IMR-90 (cell line): ENCODE results near the gene GRID2IP. TPM values are rescaled to one million over a fixed set of nuclear protein-coding genes. Genes with fewer than 3 reads are reported as not detected.

ENCODE experiments used
- ATAC-seq: fragments of 200-7000 bp; cut with Tn5 transposase; 2 replicates; pipeline ENCODE4 v1.9.1; 2020; ENCODE audit warnings: low read depth, mild to moderate bottlenecking, moderate library complexity
- BruUV-seq: library from RNA; stranded (reverse); fragments of 400-500 nt; replicated peaks from 2 replicates; lab custom pipeline; 2021; lab: Mats Ljungman, UMichigan
- CTCF ChIA-PET: fragments of 300-600 bp; formaldehyde crosslinking; extraction: SDS; loops from one replicate; lab custom pipeline; 2021; ENCODE audit warnings: antibody characterized with exemption; lab: Yijun Ruan, JAX
- POLR2A ChIA-PET: fragments of 300-600 bp; sonication (Branson Sonifier 250); formaldehyde crosslinking; loops from one replicate; lab custom pipeline; 2022; ENCODE audit warnings: antibody characterized with exemption; ENCODE audit not compliant: unreplicated experiment; lab: Charles Lee
- DNase-seq: peaks from one replicate; pipeline ENCODE4 v3.0.0; 2013
- H2AFZ ChIP-seq: replicated peaks from 2 replicates; pipeline ENCODE3; 2013; ENCODE audit warnings: low read length, mild to moderate bottlenecking; ENCODE audit not compliant: poor library complexity
- H2AK5ac ChIP-seq: 2 replicates; pipeline ENCODE4 v1.6.1; 2013; ENCODE audit warnings: low read depth, low read length, inconsistent platforms
- H2AK9ac ChIP-seq: replicated peaks from 2 replicates; pipeline ENCODE3; 2013; ENCODE audit warnings: mild to moderate bottlenecking, low read depth, low read length, moderate library complexity; ENCODE audit not compliant: poor library complexity
- H2BK120ac ChIP-seq: 2 replicates; pipeline ENCODE4 v1.6.1; 2013; ENCODE audit warnings: low read depth, low read length, inconsistent platforms
- H2BK15ac ChIP-seq: 3 replicates; pipeline ENCODE4 v1.6.1; 2013; ENCODE audit warnings: low read depth, low read length, inconsistent platforms
- H2BK20ac ChIP-seq: 2 replicates; pipeline ENCODE4 v1.6.1; 2013; ENCODE audit warnings: low read depth, mild to moderate bottlenecking, inconsistent platforms, low read length, moderate library complexity
- H2BK5ac ChIP-seq: 2 replicates; pipeline ENCODE4 v1.6.1; 2013; ENCODE audit warnings: mild to moderate bottlenecking, low read depth, low read length, inconsistent platforms; ENCODE audit not compliant: poor library complexity, severe bottlenecking
- H3K14ac ChIP-seq: replicated peaks from 2 replicates; pipeline ENCODE4 v1.6.1; 2013; ENCODE audit warnings: low read depth, low read length, inconsistent platforms
- H3K18ac ChIP-seq: 2 replicates; pipeline ENCODE4 v1.6.1; 2013; ENCODE audit warnings: low read depth, low read length, control low read depth
- H3K23ac ChIP-seq: 2 replicates; pipeline ENCODE4 v1.6.1; 2013; ENCODE audit warnings: low read depth, low read length, inconsistent platforms
- H3K27ac ChIP-seq: 2 replicates; pipeline ENCODE4 v1.5.1; 2013; ENCODE audit warnings: mild to moderate bottlenecking, control low read depth, low read length; ENCODE audit not compliant: insufficient read depth
- H3K27me3 ChIP-seq: 2 replicates; pipeline ENCODE4 v1.6.1; 2013; ENCODE audit warnings: low read length; ENCODE audit not compliant: control insufficient read depth, insufficient read depth
- H3K36me3 ChIP-seq: 2 replicates; pipeline ENCODE4 v1.6.1; 2013; ENCODE audit warnings: low read length, mixed read lengths; ENCODE audit not compliant: control insufficient read depth, insufficient read depth
- H3K4ac ChIP-seq: 2 replicates; pipeline ENCODE4 v1.6.1; 2013; ENCODE audit warnings: low read depth, low read length, inconsistent platforms
- H3K4me1 ChIP-seq: 2 replicates; pipeline ENCODE4 v1.6.1; 2013; ENCODE audit warnings: low read length, mixed read lengths; ENCODE audit not compliant: control insufficient read depth, insufficient read depth
- H3K4me2 ChIP-seq: 2 replicates; pipeline ENCODE4 v1.6.1; 2013; ENCODE audit warnings: low read depth, mild to moderate bottlenecking, control low read depth, low read length, moderate library complexity
- H3K4me3 ChIP-seq: 2 replicates; pipeline ENCODE4 v1.5.1; 2013; ENCODE audit warnings: low read depth, mild to moderate bottlenecking, control low read depth, low read length, moderate library complexity; ENCODE audit not compliant: insufficient read depth
- H3K56ac ChIP-seq: 2 replicates; pipeline ENCODE4 v1.6.1; 2013; ENCODE audit warnings: low read length, inconsistent platforms; ENCODE audit not compliant: insufficient read depth; ENCODE audit errors: extremely low read depth
- H3K79me1 ChIP-seq, 2 experiments: 2 replicates each; pipeline ENCODE4 v1.6.1; 2013; ENCODE audit warnings: low read length in 2 of 2, inconsistent platforms in 1 of 2, low read depth in 1 of 2
- H3K9ac ChIP-seq: 2 replicates; pipeline ENCODE4 v1.6.1; 2013; ENCODE audit warnings: low read depth, low read length, control low read depth
- H3K9me1 ChIP-seq: 2 replicates; pipeline ENCODE4 v1.6.1; 2013; ENCODE audit warnings: low read length, inconsistent platforms; ENCODE audit not compliant: insufficient read depth
- H3K9me3 ChIP-seq: 2 replicates; pipeline ENCODE4 v1.6.1; 2013; ENCODE audit warnings: low read length; ENCODE audit not compliant: control insufficient read depth, insufficient read depth
- H4K20me1 ChIP-seq: 2 replicates; pipeline ENCODE4 v1.6.1; 2013; ENCODE audit warnings: low read length, inconsistent platforms; ENCODE audit not compliant: insufficient read depth
- H4K5ac ChIP-seq: 2 replicates; pipeline ENCODE4 v1.6.1; 2013; ENCODE audit warnings: mild to moderate bottlenecking, low read depth, low read length, control low read depth
- H4K8ac ChIP-seq, 2 experiments: 2 replicates each; pipeline ENCODE4 v1.6.1; 2013; ENCODE audit warnings: low read depth in 2 of 2, low read length in 2 of 2, control low read depth in 1 of 2, inconsistent platforms in 1 of 2
- H4K91ac ChIP-seq: 2 replicates; pipeline ENCODE4 v1.6.1; 2013; ENCODE audit warnings: low read depth, low read length, inconsistent platforms; ENCODE audit not compliant: insufficient read depth
- CHD1 ChIP-seq: IDR thresholded peaks from 2 replicates; pipeline ENCODE4 v1.6.1; 2012; ENCODE audit warnings: low read depth, low read length, improper control_type of control experiment
- WGBS, 2 experiments: methylation state at CpG; one replicate each; pipeline versions ENCODE4 v1.1.5 to v1.1.7; 2013; ENCODE audit warnings: missing lambda C conversion rate in 2 of 2; ENCODE audit not compliant: insufficient read length in 1 of 2; ENCODE audit errors: extremely low coverage in 2 of 2; 5-methylcytosine and 5-hydroxymethylcytosine counted together
- dilution Hi-C: fragments of 300-500 bp; cut with HindIII; formaldehyde crosslinking; loops from one replicate; pipeline ENCODE4 v1.14.3; 2018; ENCODE audit warnings: low sequenced_read_pairs; ENCODE audit not compliant: unreplicated experiment
- in situ Hi-C: fragments of 300-500 bp; cut with MboI; formaldehyde crosslinking; loops from 3 replicates; pipeline ENCODE4 v1.14.3; 2019; ENCODE audit warnings: low sequenced_read_pairs, inconsistent platforms, mixed read lengths
- intact Hi-C: fragments of 100-400 bp; cut with micrococcal nuclease; formaldehyde crosslinking; loops from 2 replicates; pipeline ENCODE4 v1.10.0; 2022
- polyA plus RNA-seq, 3 experiments: library from polyadenylated mRNA; depleted of rRNA; stranded (reverse); fragments of >200 nt; gene quantifications; 2 replicates each; pipeline ENCODE4 v1.2.3, GENCODE V29; 2012; ENCODE audit warnings: low replicate concordance in 1 of 3
- total RNA-seq: library from RNA; depleted of rRNA; stranded (reverse); fragments of >200 nt; gene quantifications from 2 replicates; pipeline ENCODE4 v1.2.3, GENCODE V29; 2012

The GRID2IP gene
- total and polyA plus RNA-seq, 2 of the 4 experiments (the other 2 are of a cell fraction), result not detected

DNA sequence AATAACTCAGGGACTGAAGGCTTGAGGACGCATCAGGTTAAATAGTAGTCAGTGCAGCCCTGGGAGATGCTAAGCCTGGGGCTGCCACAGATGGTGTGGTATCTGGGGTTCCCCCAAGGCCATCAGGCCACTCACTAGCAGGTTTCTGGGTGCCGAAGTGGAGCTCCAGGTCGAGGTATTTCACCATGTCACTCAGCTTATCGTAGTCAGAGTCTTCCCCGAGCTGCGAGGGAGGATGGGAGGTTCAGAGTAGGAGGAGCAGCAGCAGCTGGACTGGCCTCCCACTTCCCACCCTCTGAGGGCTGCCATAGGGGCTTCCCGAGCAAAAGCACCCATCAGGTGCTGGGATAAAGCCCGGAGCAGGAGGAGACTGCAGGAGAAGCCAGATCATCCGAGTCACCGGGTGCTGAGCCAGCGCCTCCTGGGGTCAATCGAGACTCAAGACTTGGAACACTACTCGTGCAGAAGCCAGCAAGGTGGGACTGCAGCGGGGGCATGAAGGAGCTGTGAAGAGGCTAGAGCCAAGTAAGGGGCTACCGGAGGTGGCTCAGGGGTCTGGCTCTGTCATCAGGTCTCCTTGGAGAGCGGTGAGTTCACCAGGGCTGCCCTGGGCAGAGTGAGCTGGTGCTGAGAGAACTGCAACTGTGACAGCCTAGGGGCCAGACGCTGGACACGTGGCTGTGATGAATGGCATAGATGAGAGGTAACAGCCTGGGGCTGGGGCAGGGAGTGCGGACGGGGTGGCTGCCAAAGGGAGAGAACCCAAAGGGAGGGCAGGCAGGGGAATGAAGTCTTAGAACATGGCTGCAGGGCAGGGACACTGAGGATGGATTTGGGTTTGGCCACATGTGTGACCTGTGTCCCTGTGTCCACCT, 45.3 kb downstream of the GRID2IP start:
- no peak overlapping the region for H3K4me2 ChIP-seq
- no peaks in the 10 kb centered on the region for H4K20me1 ChIP-seq
- H3K27ac ChIP-seq, result no peak overlapping the region
- ATAC-seq (no peak), DNase-seq (no peak)
- TF ChIP-seq CHD1, result no peak
- no peaks in the 10 kb centered on the region for H3K9me1 ChIP-seq
- no peaks in the 10 kb centered on the region for H3K79me1 ChIP-seq
- no peak overlapping the region for H3K4ac ChIP-seq
- dilution Hi-C loops, result no loop called here
- CTCF ChIA-PET, result interaction anchor here (1.5 kb wide), 1 partner anchor 10 kb away, joined by 3 read pairs; no protein-coding TSS in a partner anchor
- no peak overlapping the region for H4K91ac ChIP-seq
- no TSS peak for BruUV-seq
- H2AK5ac ChIP-seq, result no peak overlapping the region
- no peak overlapping the region for H2BK120ac ChIP-seq
- POLR2A ChIA-PET, result no interaction called here
- H2AFZ ChIP-seq, result no peak overlapping the region
- H3K9ac ChIP-seq, result no peak overlapping the region
- no peaks in the 10 kb centered on the region for H3K36me3 ChIP-seq
- no peak overlapping the region for H3K23ac ChIP-seq
- H2BK20ac ChIP-seq, result no peak overlapping the region
- H4K5ac ChIP-seq, result no peak overlapping the region
- H2BK15ac ChIP-seq, result no peak overlapping the region
- H3K18ac ChIP-seq, result no peak overlapping the region
- peaks cover 32% of the 10 kb centered on the region for H3K27me3 ChIP-seq
- no peaks in the 10 kb centered on the region for H3K9me3 ChIP-seq
- H2AK9ac ChIP-seq, result no peak overlapping the region
- no peak overlapping the region for H3K4me3 ChIP-seq
- H3K56ac ChIP-seq, result no peak overlapping the region
- intact Hi-C loops, result no loop called here
- no peaks in the 10 kb centered on the region for H3K4me1 ChIP-seq
- no peak overlapping the region for H3K14ac ChIP-seq
- 65% methylated on average over 13 of the region's 20 CpGs; no CpG with 5 or more reads in 1 of the 2 experiments for WGBS, 2 experiments
- H2BK5ac ChIP-seq, result no peak overlapping the region
- in situ Hi-C loops, result no loop called here
- no peak overlapping the region for H4K8ac ChIP-seq
